NOMO-1 treated with dmso at 0.1 percent for 144 hours (cell line): Measurements from ENCODE around the gene CD59.
"Not testable (repeated sequence)": the region's sequence is repeated elsewhere in the genome, so short reads cannot be mapped to it uniquely, and the experiment has no call there.

Experiments
- DNase-seq: peaks from one replicate; lab custom pipeline; 2025; ENCODE audit not compliant: unreplicated experiment; lab: John Stamatoyannopoulos, UW

The CD59 gene

GRCh38 chr11:33668951-33669596 is 67.1 kb downstream of the CD59 start:
- DNase-seq, result no peak

- DNase-seq, result no peak
These were observed 67.8 kb downstream of the CD59 start for GRCh38 chr11:33668468-33668825.

GRCh38 chr11:33667819-33668467 is 68.3 kb downstream of the CD59 start:
- no peak for DNase-seq

GRCh38 chr11:33665350-33666106 is 70.7 kb downstream of the CD59 start:
- no peak for DNase-seq

- DNase-seq, result no peak
These were observed 71.4 kb downstream of the CD59 start for GRCh38 chr11:33664827-33665226.

- DNase-seq, result no peak
These were observed 72.1 kb downstream of the CD59 start for GRCh38 chr11:33664166-33664565.

GRCh38 chr11:33663121-33663520 is 73.1 kb downstream of the CD59 start:
- no peak for DNase-seq

GRCh38 chr11:33661526-33661925 is 74.7 kb downstream of the CD59 start:
- not testable (repeated sequence) for DNase-seq

GRCh38 chr11:33660962-33661361 is 75.3 kb downstream of the CD59 start:
- DNase-seq, result no peak

GRCh38 chr11:33659370-33660139 is 76.7 kb downstream of the CD59 start:
- DNase-seq, result no peak

GRCh38 chr11:33658195-33658900 is 77.9 kb downstream of the CD59 start:
- DNase-seq, result no peak

- DNase-seq, result no peak
These were observed 78.5 kb downstream of the CD59 start for GRCh38 chr11:33657757-33658156.

- no peak for DNase-seq
These were observed 79.5 kb downstream of the CD59 start for GRCh38 chr11:33656768-33657167.

- DNase-seq, result no peak
These were observed 80.2 kb downstream of the CD59 start for GRCh38 chr11:33655842-33656600.

- DNase-seq, result no peak
These were observed 81.6 kb downstream of the CD59 start for GRCh38 chr11:33654594-33654993.
